SH-SY5Y (cell line): Measurements from ENCODE around the gene ZNF460.

Experiments used
- GATA2 ChIP-seq: IDR thresholded peaks from 2 replicates; pipeline ENCODE4 v1.6.1; 2011; ENCODE audit warnings: mild to moderate bottlenecking, low read depth, low read length
- GATA3 ChIP-seq: IDR thresholded peaks from 2 replicates; pipeline ENCODE4 v1.6.1; 2011; ENCODE audit warnings: low read depth, mild to moderate bottlenecking, low read length, moderate library complexity

GRCh38 chr19:57319869-57320179 is 39.5 kb downstream of the ZNF460 start:
- TF ChIP-seq GATA3: no peak
- no peak for TF ChIP-seq GATA2
